Mesothelial cell of epicardium (in vitro differentiated cells): ENCODE measurements around the gene RCAN1. TPM values are rescaled to one million over a fixed set of nuclear protein-coding genes. Genes with fewer than 3 reads are reported as not detected.

Source experiments
- DNase-seq, 2 experiments: peaks; one replicate each; pipeline ENCODE4 v3.0.0; 2021; ENCODE audit warnings: low spot score in 2 of 2; ENCODE audit not compliant: unreplicated experiment in 2 of 2
- H3K27ac Mint-ChIP-seq: 2 replicates; pipeline ENCODE4 v1.8.0; 2021; ENCODE audit warnings: mixed read lengths
- H3K27me3 Mint-ChIP-seq: 2 replicates; pipeline ENCODE4 v1.8.0; 2021; ENCODE audit warnings: low read depth, mixed read lengths
- H3K36me3 Mint-ChIP-seq: 2 replicates; pipeline ENCODE4 v1.8.0; 2021; ENCODE audit warnings: mixed read lengths
- H3K4me1 Mint-ChIP-seq: 2 replicates; pipeline ENCODE4 v1.8.0; 2021; ENCODE audit warnings: mixed read lengths
- H3K4me3 Mint-ChIP-seq: 2 replicates; pipeline ENCODE4 v1.8.0; 2021; ENCODE audit warnings: mild to moderate bottlenecking, moderate library complexity, mixed read lengths
- H3K9me3 Mint-ChIP-seq: 2 replicates; pipeline ENCODE4 v1.8.0; 2021; ENCODE audit warnings: mixed read lengths
- CTCF ChIP-seq: fragments of 200-600 bp; sonication (generic); IDR thresholded peaks from one replicate; pipeline ENCODE4 v1.5.0; 2021; ENCODE audit warnings: antibody characterized with exemption; ENCODE audit not compliant: unreplicated experiment
- total RNA-seq: library from RNA; stranded (reverse); gene quantifications from 3 replicates; pipeline ENCODE4 v1.2.1, GENCODE V29; 2021

Gene RCAN1
- total RNA-seq, 1 donor from 2014 or later = 14.8 TPM

GRCh38 chr21:34520281-34520680, 94.6 kb downstream of the RCAN1 start:
- no peak overlapping the region for H3K4me3 Mint-ChIP-seq
- peaks cover 9% of the 10 kb centered on the region for H3K4me1 Mint-ChIP-seq
- no peak for TF ChIP-seq CTCF
- H3K27ac Mint-ChIP-seq = no peak overlapping the region
- no peaks in the 10 kb centered on the region for H3K27me3 Mint-ChIP-seq
- peaks cover 23% of the 10 kb centered on the region for H3K36me3 Mint-ChIP-seq
- DNase-seq = no peak
- H3K9me3 Mint-ChIP-seq = no peaks in the 10 kb centered on the region

- Mint-ChIP-seq H3K27ac (no peak overlapping the region), H3K36me3 (peaks cover 23% of the 10 kb centered on the region), H3K4me1 (peaks cover 3% of the 10 kb centered on the region), H3K4me3 (no peak overlapping the region), H3K9me3 (no peaks in the 10 kb centered on the region), H3K27me3 (no peaks in the 10 kb centered on the region)
- no peak for DNase-seq
- TF ChIP-seq CTCF = no peak
Measured at GRCh38 chr21:34519694-34520093, 95.2 kb downstream of the RCAN1 start.

- no peaks in the 10 kb centered on the region for H3K27me3 Mint-ChIP-seq
- no peak for TF ChIP-seq CTCF
- peaks cover 3% of the 10 kb centered on the region for H3K4me1 Mint-ChIP-seq
- H3K4me3 Mint-ChIP-seq = no peak overlapping the region
- H3K9me3 Mint-ChIP-seq = no peaks in the 10 kb centered on the region
- H3K27ac Mint-ChIP-seq = no peak overlapping the region
- peaks cover 23% of the 10 kb centered on the region for H3K36me3 Mint-ChIP-seq
- no peak for DNase-seq
Measured at GRCh38 chr21:34519016-34519415, 95.9 kb downstream of the RCAN1 start.

- no peaks in the 10 kb centered on the region for H3K9me3 Mint-ChIP-seq
- H3K27me3 Mint-ChIP-seq = no peaks in the 10 kb centered on the region
- peaks cover 23% of the 10 kb centered on the region for H3K36me3 Mint-ChIP-seq
- H3K4me1 Mint-ChIP-seq = peaks cover 3% of the 10 kb centered on the region
- H3K4me3 Mint-ChIP-seq = no peak overlapping the region
- no peak for DNase-seq
- H3K27ac Mint-ChIP-seq = no peak overlapping the region
- no peak for TF ChIP-seq CTCF
Measured at GRCh38 chr21:34518301-34518700, 96.6 kb downstream of the RCAN1 start.

- Mint-ChIP-seq H3K9me3 (no peaks in the 10 kb centered on the region), H3K4me1 (peaks cover 3% of the 10 kb centered on the region), H3K27ac (no peak overlapping the region), H3K36me3 (peaks cover 23% of the 10 kb centered on the region), H3K4me3 (no peak overlapping the region), H3K27me3 (no peaks in the 10 kb centered on the region)
- DNase-seq = no peak
- no peak for TF ChIP-seq CTCF
Measured at GRCh38 chr21:34517491-34518245, 97.2 kb downstream of the RCAN1 start.
